DOHH2 (cell line): ENCODE data around the gene CRLF1.

ENCODE experiments used
- H3F3A ChIP-seq: fragments of 200-600 bp; sonication (generic), shearing (Covaris generic); 2 replicates; pipeline ENCODE4 v1.6.0; 2016; ENCODE audit warnings: antibody characterized with exemption, mild to moderate bottlenecking; ENCODE audit not compliant: control insufficient read depth, insufficient read depth
- H3K27ac ChIP-seq: fragments of 200-600 bp; sonication (generic); 2 replicates; pipeline ENCODE4 v1.5.1; 2014; ENCODE audit warnings: low read depth, mild to moderate bottlenecking, low read length, moderate library complexity
- H3K27me3 ChIP-seq: fragments of 200-600 bp; sonication (generic); 2 replicates; pipeline ENCODE4 v1.6.1; 2014; ENCODE audit warnings: mild to moderate bottlenecking, low read length, mixed read lengths; ENCODE audit not compliant: control insufficient read depth
- H3K36me3 ChIP-seq: fragments of 200-600 bp; sonication (generic); 2 replicates; pipeline ENCODE4 v1.6.1; 2014; ENCODE audit warnings: mild to moderate bottlenecking, low read length, moderate library complexity, mixed read lengths; ENCODE audit not compliant: control insufficient read depth
- H3K4me1 ChIP-seq: fragments of 200-600 bp; sonication (generic); 2 replicates; pipeline ENCODE4 v1.6.1; 2014; ENCODE audit warnings: mild to moderate bottlenecking, low read length, mixed read lengths; ENCODE audit not compliant: control insufficient read depth
- H3K4me2 ChIP-seq: fragments of 200-600 bp; sonication (generic); 2 replicates; pipeline ENCODE4 v1.6.0; 2014; ENCODE audit warnings: mild to moderate bottlenecking, low read length, moderate library complexity
- H3K4me3 ChIP-seq: fragments of 200-600 bp; sonication (generic); 2 replicates; pipeline ENCODE4 v1.5.1; 2014; ENCODE audit warnings: mild to moderate bottlenecking, low read length, mixed read lengths
- H3K79me2 ChIP-seq: fragments of 200-600 bp; sonication (generic); 2 replicates; pipeline ENCODE4 v1.6.1; 2014; ENCODE audit warnings: mild to moderate bottlenecking, low read length, mixed read lengths; ENCODE audit not compliant: control insufficient read depth
- H3K9me2 ChIP-seq: fragments of 200-600 bp; sonication (generic); replicated peaks from 2 replicates; pipeline ENCODE4 v1.6.1; 2014; ENCODE audit warnings: mild to moderate bottlenecking, low read length, mixed read lengths; ENCODE audit not compliant: control insufficient read depth
- H3K9me3 ChIP-seq: fragments of 200-600 bp; sonication (generic); 2 replicates; pipeline ENCODE4 v1.6.1; 2014; ENCODE audit warnings: antibody characterized with exemption, low read length, mixed read lengths; ENCODE audit not compliant: control insufficient read depth, insufficient read depth
- H4K20me1 ChIP-seq: fragments of 200-600 bp; sonication (generic); 2 replicates; pipeline ENCODE4 v1.6.0; 2014; ENCODE audit warnings: low read depth, mild to moderate bottlenecking, antibody characterized with exemption, low read length, moderate library complexity; ENCODE audit not compliant: control insufficient read depth, insufficient read depth
- EZH2phosphoT487 ChIP-seq: fragments of 200-600 bp; sonication (generic); IDR thresholded peaks from 2 replicates; pipeline ENCODE4 v1.6.1; 2017; ENCODE audit warnings: borderline replicate concordance, mild to moderate bottlenecking, antibody characterized with exemption, low read length, moderate library complexity, mixed read lengths
- TF ChIP-seq, protein P1 (sequence below): fragments of 200-600 bp; sonication (generic); IDR thresholded peaks from one replicate; pipeline ENCODE4 v1.5.1; 2014; ENCODE audit warnings: antibody characterized with exemption, mild to moderate bottlenecking, low read depth, low read length; ENCODE audit not compliant: poor library complexity, severe bottlenecking

The CRLF1 gene

GRCh38 chr19:18576383-18576782, 30.2 kb downstream of the CRLF1 start:
- Histone ChIP-seq H3K27ac (no peak overlapping the region), H4K20me1 (peaks cover 19% of the 10 kb centered on the region), H3K9me3 (no peaks in the 10 kb centered on the region), H3K36me3 (peaks cover 59% of the 10 kb centered on the region), H3K4me1 (peaks cover 13% of the 10 kb centered on the region), H3F3A (peaks cover 42% of the 10 kb centered on the region), H3K9me2 (no peaks in the 10 kb centered on the region), H3K4me3 (no peak overlapping the region), H3K79me2 (peaks cover 37% of the 10 kb centered on the region), H3K27me3 (no peaks in the 10 kb centered on the region), H3K4me2 (no peak overlapping the region)
- no peak for TF ChIP-seq EZH2phosphoT487
- TF ChIP-seq, protein P1, sequence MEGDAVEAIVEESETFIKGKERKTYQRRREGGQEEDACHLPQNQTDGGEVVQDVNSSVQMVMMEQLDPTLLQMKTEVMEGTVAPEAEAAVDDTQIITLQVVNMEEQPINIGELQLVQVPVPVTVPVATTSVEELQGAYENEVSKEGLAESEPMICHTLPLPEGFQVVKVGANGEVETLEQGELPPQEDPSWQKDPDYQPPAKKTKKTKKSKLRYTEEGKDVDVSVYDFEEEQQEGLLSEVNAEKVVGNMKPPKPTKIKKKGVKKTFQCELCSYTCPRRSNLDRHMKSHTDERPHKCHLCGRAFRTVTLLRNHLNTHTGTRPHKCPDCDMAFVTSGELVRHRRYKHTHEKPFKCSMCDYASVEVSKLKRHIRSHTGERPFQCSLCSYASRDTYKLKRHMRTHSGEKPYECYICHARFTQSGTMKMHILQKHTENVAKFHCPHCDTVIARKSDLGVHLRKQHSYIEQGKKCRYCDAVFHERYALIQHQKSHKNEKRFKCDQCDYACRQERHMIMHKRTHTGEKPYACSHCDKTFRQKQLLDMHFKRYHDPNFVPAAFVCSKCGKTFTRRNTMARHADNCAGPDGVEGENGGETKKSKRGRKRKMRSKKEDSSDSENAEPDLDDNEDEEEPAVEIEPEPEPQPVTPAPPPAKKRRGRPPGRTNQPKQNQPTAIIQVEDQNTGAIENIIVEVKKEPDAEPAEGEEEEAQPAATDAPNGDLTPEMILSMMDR: no peak

DNA sequence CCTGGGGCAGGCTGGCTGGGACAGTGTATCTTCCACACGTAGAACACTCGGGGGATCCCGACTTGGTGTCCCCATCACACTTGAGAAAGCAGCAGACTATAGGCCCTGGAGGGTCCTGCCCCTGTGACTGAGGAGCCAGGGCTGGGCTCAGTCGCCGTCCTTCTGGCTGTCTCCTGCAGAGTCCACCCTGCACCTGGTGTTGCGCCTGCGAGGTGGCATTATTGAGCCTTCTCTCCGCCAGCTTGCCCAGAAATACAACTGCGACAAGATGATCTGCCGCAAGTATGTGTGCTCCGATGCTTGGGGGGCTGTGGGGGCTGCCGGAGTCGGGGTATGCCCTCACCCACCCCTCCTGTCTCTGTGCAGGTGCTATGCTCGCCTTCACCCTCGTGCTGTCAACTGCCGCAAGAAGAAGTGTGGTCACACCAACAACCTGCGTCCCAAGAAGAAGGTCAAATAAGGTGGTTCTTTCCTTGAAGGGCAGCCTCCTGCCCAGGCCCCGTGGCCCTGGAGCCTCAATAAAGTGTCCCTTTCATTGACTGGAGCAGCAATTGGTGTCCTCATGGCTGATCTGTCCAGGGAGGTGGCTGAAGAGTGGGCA, 31.8 kb downstream of the CRLF1 start:
- Histone ChIP-seq H3K9me3 (no peaks in the 10 kb centered on the region), H3K9me2 (no peaks in the 10 kb centered on the region), H3K4me3 (no peak overlapping the region), H3K36me3 (peaks cover 59% of the 10 kb centered on the region), H3K79me2 (peaks cover 37% of the 10 kb centered on the region), H4K20me1 (peaks cover 19% of the 10 kb centered on the region), H3K4me2 (no peak overlapping the region), H3F3A (peaks cover 47% of the 10 kb centered on the region), H3K27ac (no peak overlapping the region), H3K27me3 (no peaks in the 10 kb centered on the region), H3K4me1 (peaks cover 20% of the 10 kb centered on the region)
- TF ChIP-seq, protein P1: no peak
- no peak for TF ChIP-seq EZH2phosphoT487

GRCh38 chr19:18571564-18572344, 34.8 kb downstream of the CRLF1 start, which contains the start of gene UBA52:
Gene UBA52 (plus strand): TSS chr19:18571857. CDS start chr19:18573301, 1,444 bp downstream.
- H3K79me2 ChIP-seq: peaks cover 37% of the 10 kb centered on the region
- no peak for TF ChIP-seq EZH2phosphoT487
- TF ChIP-seq, protein P1: no peak
- H3K27me3 ChIP-seq: no peaks in the 10 kb centered on the region
- peak within 1 kb of the TSS; percentile 70 for H3K4me2 ChIP-seq
- peak within 1 kb of the TSS; percentile 67 for H3K27ac ChIP-seq
- H3F3A ChIP-seq: peaks cover 25% of the 10 kb centered on the region
- no peaks in the 10 kb centered on the region for H3K9me3 ChIP-seq
- H4K20me1 ChIP-seq: peaks cover 19% of the 10 kb centered on the region
- H3K36me3 ChIP-seq: peaks cover 75% of the 10 kb centered on the region
- H3K4me1 ChIP-seq: peaks cover 20% of the 10 kb centered on the region
- peak within 1 kb of the TSS; percentile 92 for H3K4me3 ChIP-seq
- no peaks in the 10 kb centered on the region for H3K9me2 ChIP-seq
